ENCODE measurements around the gene AGAP5. TPM values are rescaled to one million over a fixed set of nuclear protein-coding genes. Genes with fewer than 3 reads are reported as not detected.
A peak's percentile ranks its signal among the peaks of the same experiment; 100 is the strongest.

The AGAP5 gene
- total RNA-seq, 1 donor from 2014 or later = 2.6 TPM

DNA sequence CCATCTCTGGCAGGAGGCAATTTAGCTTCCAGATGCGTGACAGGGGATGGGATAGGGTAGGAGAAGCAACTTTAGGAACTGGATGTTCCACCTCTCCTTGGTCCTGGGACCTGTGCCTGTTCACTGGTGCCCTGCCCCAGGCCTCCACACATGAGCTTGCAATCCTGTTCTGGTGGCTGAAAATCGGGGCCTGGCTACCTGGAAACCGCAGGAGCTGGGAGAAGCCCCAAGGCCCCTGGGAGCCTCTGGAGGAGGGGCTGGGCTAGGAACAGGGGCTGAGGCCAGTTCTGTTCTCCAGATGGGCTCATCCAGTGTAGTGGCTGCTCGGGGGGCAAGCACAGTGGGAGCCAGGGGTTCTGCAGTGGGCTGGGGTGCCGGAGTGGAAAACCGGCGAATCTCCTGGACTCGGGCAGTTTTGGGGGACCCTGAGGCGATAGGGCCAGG lies 51.3 kb downstream of the AGAP5 start:
- Histone ChIP-seq H3K27me3 (ENCODE audit: control insufficient read depth, insufficient read depth, low read length) (no peaks in the 10 kb centered on the region), H3K36me3 (ENCODE audit: control insufficient read depth, insufficient read depth, low read length) (no peaks in the 10 kb centered on the region), H3K4me3 (ENCODE audit: low read depth, low read length) (no peak overlapping the region)
- DNase-seq (ENCODE audit: low read depth) = no peak
- TF ChIP-seq, protein P1, sequence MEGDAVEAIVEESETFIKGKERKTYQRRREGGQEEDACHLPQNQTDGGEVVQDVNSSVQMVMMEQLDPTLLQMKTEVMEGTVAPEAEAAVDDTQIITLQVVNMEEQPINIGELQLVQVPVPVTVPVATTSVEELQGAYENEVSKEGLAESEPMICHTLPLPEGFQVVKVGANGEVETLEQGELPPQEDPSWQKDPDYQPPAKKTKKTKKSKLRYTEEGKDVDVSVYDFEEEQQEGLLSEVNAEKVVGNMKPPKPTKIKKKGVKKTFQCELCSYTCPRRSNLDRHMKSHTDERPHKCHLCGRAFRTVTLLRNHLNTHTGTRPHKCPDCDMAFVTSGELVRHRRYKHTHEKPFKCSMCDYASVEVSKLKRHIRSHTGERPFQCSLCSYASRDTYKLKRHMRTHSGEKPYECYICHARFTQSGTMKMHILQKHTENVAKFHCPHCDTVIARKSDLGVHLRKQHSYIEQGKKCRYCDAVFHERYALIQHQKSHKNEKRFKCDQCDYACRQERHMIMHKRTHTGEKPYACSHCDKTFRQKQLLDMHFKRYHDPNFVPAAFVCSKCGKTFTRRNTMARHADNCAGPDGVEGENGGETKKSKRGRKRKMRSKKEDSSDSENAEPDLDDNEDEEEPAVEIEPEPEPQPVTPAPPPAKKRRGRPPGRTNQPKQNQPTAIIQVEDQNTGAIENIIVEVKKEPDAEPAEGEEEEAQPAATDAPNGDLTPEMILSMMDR (IDR thresholded peaks at IDR 0.05; ENCODE audit: insufficient read depth, low read length, poor library complexity, severe bottlenecking) = no peak

DNA sequence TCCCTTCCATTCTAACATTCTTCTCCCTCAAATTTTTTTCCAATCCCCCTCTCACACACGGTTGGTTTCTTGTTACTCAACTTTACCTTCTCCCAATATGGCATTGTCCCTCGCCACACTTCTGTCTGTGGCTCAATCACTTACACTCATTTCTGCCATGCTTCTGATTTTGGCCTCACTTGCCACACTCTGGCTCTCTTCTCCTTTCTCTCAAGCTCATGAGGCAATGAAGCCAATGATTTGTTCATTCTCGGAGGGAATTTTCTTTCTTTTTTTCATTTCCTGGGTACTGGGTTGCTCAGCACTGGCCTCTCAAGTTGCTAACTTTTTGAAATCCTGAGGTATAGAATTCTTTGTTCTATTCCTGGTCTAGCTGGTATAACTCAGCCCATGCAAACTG lies 52.7 kb downstream of the AGAP5 start:
- TF ChIP-seq, protein P1 (IDR thresholded peaks at IDR 0.05; ENCODE audit: insufficient read depth, low read length, poor library complexity, severe bottlenecking) = no peak
- no peak for DNase-seq (ENCODE audit: low read depth)
- no peaks in the 10 kb centered on the region for H3K27me3 ChIP-seq (ENCODE audit: control insufficient read depth, insufficient read depth, low read length)
- H3K4me3 ChIP-seq (ENCODE audit: low read depth, low read length) = no peak overlapping the region
- no peaks in the 10 kb centered on the region for H3K36me3 ChIP-seq (ENCODE audit: control insufficient read depth, insufficient read depth, low read length)

DNA sequence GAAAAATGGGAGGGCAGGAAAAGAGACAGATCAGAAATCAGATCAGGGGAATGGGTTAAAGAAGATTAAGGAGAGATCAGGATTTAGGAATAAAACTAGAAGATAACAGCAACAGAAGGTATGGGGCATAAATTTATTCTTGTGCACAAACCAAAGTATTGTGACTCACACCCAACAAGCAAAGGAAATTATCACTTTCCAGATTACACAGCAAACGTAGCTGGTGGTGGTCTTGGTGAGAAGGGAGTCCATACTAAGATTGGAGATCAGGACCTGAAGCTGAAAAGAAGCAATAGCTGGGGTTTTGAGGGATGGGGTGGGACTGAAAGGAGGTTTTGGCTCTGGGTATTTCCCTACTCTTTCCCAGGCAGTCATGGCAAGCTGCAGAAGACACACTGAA lies 53.1 kb downstream of the AGAP5 start:
- Histone ChIP-seq H3K36me3 (ENCODE audit: control insufficient read depth, insufficient read depth, low read length) (no peaks in the 10 kb centered on the region), H3K27me3 (ENCODE audit: control insufficient read depth, insufficient read depth, low read length) (no peaks in the 10 kb centered on the region), H3K4me3 (ENCODE audit: low read depth, low read length) (no peak overlapping the region)
- TF ChIP-seq, protein P1 (IDR thresholded peaks at IDR 0.05; ENCODE audit: insufficient read depth, low read length, poor library complexity, severe bottlenecking) = no peak
- no peak for DNase-seq (ENCODE audit: low read depth)

DNA sequence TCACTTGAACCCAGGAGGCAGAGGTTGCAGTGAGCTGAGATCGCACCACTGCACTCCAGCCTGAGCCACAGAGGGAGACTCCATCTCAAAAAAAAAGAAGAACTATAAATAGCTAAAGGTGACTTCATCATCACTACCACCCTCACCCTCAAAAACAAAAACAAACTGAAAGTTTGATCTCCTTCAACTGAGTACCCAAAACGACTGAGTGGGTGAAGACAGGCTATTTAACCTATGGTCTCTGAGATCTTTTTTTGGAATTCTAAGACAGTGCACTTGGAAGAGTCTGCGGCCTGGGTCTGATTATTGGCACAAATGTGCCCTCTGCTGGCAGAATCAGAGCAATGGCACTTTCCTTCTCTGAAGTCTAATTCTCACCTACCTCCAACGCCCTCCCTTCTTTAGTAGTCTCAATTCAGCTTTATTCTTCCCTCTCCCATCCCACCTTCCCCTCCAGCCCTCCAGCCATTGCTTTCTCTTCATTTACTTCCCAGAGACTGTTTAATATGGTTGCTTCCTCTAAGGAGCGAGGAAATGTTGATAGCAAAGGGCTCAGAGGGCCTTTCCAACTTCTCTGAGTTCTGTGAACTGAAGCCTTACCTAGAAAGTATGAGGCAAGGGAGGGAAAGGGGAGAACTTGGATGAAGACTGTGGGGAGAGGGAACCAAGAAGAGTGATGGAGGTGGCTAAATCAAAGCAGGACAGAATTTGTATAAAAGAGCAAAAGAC lies 53.7 kb downstream of the AGAP5 start:
- no peaks in the 10 kb centered on the region for H3K27me3 ChIP-seq (ENCODE audit: control insufficient read depth, insufficient read depth, low read length)
- TF ChIP-seq, protein P1 (IDR thresholded peaks at IDR 0.05; ENCODE audit: insufficient read depth, low read length, poor library complexity, severe bottlenecking) = peak; percentile 83
- H3K4me3 ChIP-seq (ENCODE audit: low read depth, low read length) = no peak overlapping the region
- DNase-seq (ENCODE audit: low read depth) = no peak
- no peaks in the 10 kb centered on the region for H3K36me3 ChIP-seq (ENCODE audit: control insufficient read depth, insufficient read depth, low read length)

DNA sequence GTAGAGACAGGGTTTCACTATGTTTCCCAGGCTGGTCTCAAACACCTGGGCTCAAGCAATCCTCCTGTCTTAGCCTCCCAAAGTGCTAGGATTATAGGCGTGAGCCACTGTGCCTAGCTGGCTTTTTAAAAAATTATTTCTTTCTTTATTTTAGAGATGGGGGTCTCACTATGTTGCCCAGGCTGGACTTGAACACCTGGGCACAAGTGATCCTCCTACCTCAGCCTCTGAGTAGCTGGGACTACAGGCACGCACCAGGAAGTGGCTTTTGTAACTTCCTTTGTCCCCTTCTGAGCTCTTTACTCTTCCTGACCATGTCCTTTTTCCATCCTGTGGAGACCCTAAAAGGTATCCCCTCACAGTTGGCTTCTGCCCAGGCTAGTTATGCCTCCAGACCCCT lies 54.5 kb downstream of the AGAP5 start:
- H3K4me3 ChIP-seq (ENCODE audit: low read depth, low read length) = no peak overlapping the region
- H3K27me3 ChIP-seq (ENCODE audit: control insufficient read depth, insufficient read depth, low read length) = no peaks in the 10 kb centered on the region
- no peaks in the 10 kb centered on the region for H3K36me3 ChIP-seq (ENCODE audit: control insufficient read depth, insufficient read depth, low read length)
- TF ChIP-seq, protein P1 (IDR thresholded peaks at IDR 0.05; ENCODE audit: insufficient read depth, low read length, poor library complexity, severe bottlenecking) = no peak
- no peak for DNase-seq (ENCODE audit: low read depth)

Measured in kidney epithelial cell (primary cell).